Cardiac fibroblast (primary cell): ENCODE data around the gene ADH6.
A peak's percentile ranks its signal among the peaks of the same experiment; 100 is the strongest.

ENCODE experiments used
- DNase-seq, 2 donors: peaks; one replicate each; pipeline versions ENCODE4 v3.0.0 to v3.0.0-alpha.2; 2010; ENCODE audit warnings: low read depth in 2 of 2
- H3K4me3 ChIP-seq, 2 donors: replicated peaks in 1 of 2; 1 replicate in 1 of 2; 2 replicates in 1 of 2; pipeline ENCODE4 v1.5.1; 2011; ENCODE audit warnings: low read depth in 2 of 2, low read length in 2 of 2, mild to moderate bottlenecking in 2 of 2, moderate library complexity in 1 of 2
- CTCF ChIP-seq: IDR thresholded peaks from one replicate; pipeline ENCODE4 v1.5.1; 2011; ENCODE audit warnings: low read depth, mild to moderate bottlenecking, low read length, inconsistent platforms

Gene ADH6

GRCh38 chr4:99221980-99222379 is 2.9 kb upstream of the ADH6 start:
- DNase-seq, result peak; percentile 11 to 52
- TF ChIP-seq CTCF, result no peak
- no peak overlapping the region for H3K4me3 ChIP-seq

GRCh38 chr4:99219479-99219878 is 433 bp upstream of the ADH6 start:
- no peak for TF ChIP-seq CTCF
- no peak for DNase-seq

GRCh38 chr4:99215521-99215920 is 3.5 kb downstream of the ADH6 start:
- TF ChIP-seq CTCF, result no peak
- no peak for DNase-seq
- H3K4me3 ChIP-seq, result no peak overlapping the region

More at GRCh38 chr4:99219479-99219878, 433 bp upstream of the ADH6 start:
- no peak overlapping the region for H3K4me3 ChIP-seq

- H3K4me3 ChIP-seq, result no peak overlapping the region
- TF ChIP-seq CTCF, result no peak
- no peak for DNase-seq
These were observed 8.3 kb downstream of the ADH6 start for GRCh38 chr4:99210789-99211188.

- TF ChIP-seq CTCF, result no peak
- no peak overlapping the region for H3K4me3 ChIP-seq
- no peak for DNase-seq
These were observed 9.4 kb downstream of the ADH6 start for GRCh38 chr4:99209671-99210070.

- no peak for DNase-seq
- H3K4me3 ChIP-seq, result no peak overlapping the region
- TF ChIP-seq CTCF, result no peak
These were observed 10.3 kb downstream of the ADH6 start for GRCh38 chr4:99208719-99209075.

GRCh38 chr4:99207911-99208718 is 10.9 kb downstream of the ADH6 start:
- peak; percentile 54 to 72 for DNase-seq
- no peak for TF ChIP-seq CTCF
- H3K4me3 ChIP-seq, result no peak overlapping the region
